Dermis blood vessel endothelial cell (primary cell): ENCODE measurements around the gene IL9. TPM values are rescaled to one million over a fixed set of nuclear protein-coding genes. Genes with fewer than 3 reads are reported as not detected.

Source experiments
- total RNA-seq: library from RNA; depleted of rRNA; stranded (reverse); fragments of >200 nt; gene quantifications from 2 replicates; pipeline ENCODE4 v1.2.3, GENCODE V29; 2014

IL9 gene
- total RNA-seq, 1 donor from 2014 or later: not detected

Other genes with a start within 250 kb of the IL9 start
- gene SLC25A48, start 61.2 kb downstream of the IL9 start, total RNA-seq: not detected in 2 replicates
- not detected in 2 replicates for gene LECT2, start 59.1 kb upstream of the IL9 start, total RNA-seq
- 3.9 and 9.5 TPM in 2 replicates for gene TGFBI, start 133.1 kb upstream of the IL9 start, total RNA-seq
- 41.4 and 49.5 TPM in 2 replicates for gene SMAD5, start 237.0 kb upstream of the IL9 start, total RNA-seq